Neural cell (in vitro differentiated cells): Measurements from ENCODE around the gene FMO2.

Experiments
- CTCF ChIP-seq: fragments of 450-650 bp; IDR thresholded peaks from 2 replicates; pipeline ENCODE4 v1.5.1; 2014; ENCODE audit warnings: antibody characterized with exemption, mild to moderate bottlenecking, moderate library complexity; ENCODE audit not compliant: poor library complexity, severe bottlenecking
- EP300 ChIP-seq: fragments of 450-650 bp; conservative IDR thresholded peaks from 2 replicates; pipeline ENCODE4 v1.6.1; 2014; ENCODE audit warnings: antibody characterized with exemption, mild to moderate bottlenecking, moderate library complexity; ENCODE audit not compliant: poor library complexity, severe bottlenecking
- EZH2 ChIP-seq: fragments of 200-600, 300-800 bp; shearing (Covaris generic), sonication (generic); IDR thresholded peaks from 2 replicates; pipeline ENCODE4 v1.6.1; 2014; ENCODE audit warnings: antibody characterized with exemption, low read length, borderline replicate concordance, mild to moderate bottlenecking; ENCODE audit not compliant: insufficient read depth, poor library complexity, severe bottlenecking
- POLR2AphosphoS5 ChIP-seq: IDR thresholded peaks from 2 replicates; pipeline ENCODE4 v1.6.1; 2012
- RAD21 ChIP-seq: fragments of 450-650 bp; conservative IDR thresholded peaks from 2 replicates; pipeline ENCODE4 v1.6.1; 2014; ENCODE audit warnings: antibody characterized with exemption, mild to moderate bottlenecking, moderate library complexity
- SMC3 ChIP-seq: fragments of 450-650 bp; conservative IDR thresholded peaks from 2 replicates; pipeline ENCODE4 v1.6.1; 2014; ENCODE audit warnings: antibody characterized with exemption, mild to moderate bottlenecking, moderate library complexity; ENCODE audit not compliant: poor library complexity

DNA sequence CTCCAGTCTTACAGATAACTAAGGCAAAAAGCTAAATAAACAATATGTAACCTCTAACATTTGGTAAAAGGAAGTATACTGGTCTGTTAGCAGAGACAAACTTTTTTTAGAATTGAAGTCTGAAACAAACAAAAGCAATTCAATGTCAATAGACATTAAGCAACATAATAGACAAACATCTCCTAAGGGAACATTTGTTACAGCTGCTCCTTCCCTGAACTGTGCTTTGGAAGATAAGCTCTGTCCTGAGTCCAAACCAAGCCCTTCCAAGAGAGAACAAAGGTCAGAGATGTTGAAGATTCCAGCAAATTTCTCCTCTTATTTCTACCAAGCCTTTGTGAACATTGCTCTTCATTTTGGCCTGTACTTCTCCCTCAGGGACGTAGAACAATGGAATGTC lies 25.3 kb downstream of the FMO2 start:
- TF ChIP-seq CTCF (no peak), SMC3 (no peak), EP300 (no peak), RAD21 (no peak), POLR2AphosphoS5 (no peak), EZH2 (no peak)
